ENCODE data around the gene RABL6.
"Not testable (repeated sequence)": the region's sequence is repeated elsewhere in the genome, so short reads cannot be mapped to it uniquely, and the experiment has no call there.

Gene RABL6

GRCh38 chr9:136882109-136882946 lies 74.6 kb downstream of the RABL6 start:
- peak; percentile 57 for DNase-seq (ENCODE audit: low read depth)

DNA sequence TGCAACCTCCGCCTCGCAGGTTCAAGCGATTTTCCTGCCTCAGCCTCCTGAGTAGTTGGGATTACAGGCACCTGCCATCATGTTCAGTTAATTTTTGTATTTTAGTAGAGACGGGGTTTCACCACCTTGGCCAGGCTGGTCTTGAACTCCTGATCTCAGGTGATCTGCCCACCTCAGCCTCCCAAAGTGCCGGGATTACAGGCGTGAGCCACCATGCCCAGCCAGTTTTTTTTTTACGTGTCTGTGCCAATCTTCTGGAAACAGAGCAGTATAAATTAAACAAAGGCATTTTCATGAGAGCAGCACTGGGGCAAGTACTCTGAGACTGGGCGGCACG lies 75.2 kb downstream of the RABL6 start:
- not testable (repeated sequence) for DNase-seq (ENCODE audit: low read depth)

DNA sequence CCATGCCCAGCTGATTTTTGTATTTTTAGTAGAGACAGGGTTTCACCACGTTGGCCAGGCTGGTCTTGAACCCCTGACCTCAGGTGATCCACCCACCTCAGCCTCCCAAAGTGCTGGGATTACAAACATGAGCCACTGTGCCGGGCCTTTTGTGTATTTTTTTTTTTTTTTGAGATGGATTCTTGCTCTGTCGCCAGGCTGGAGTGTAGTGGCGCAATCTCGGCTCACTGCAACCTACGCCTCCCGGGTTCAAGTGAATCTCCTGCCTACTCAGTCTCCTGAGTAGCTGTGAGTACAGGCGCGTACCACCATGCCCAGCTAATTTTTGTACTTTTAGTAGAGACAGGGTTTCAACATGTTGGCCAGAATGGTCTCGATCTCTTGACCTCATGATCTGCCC lies 75.9 kb downstream of the RABL6 start:
- DNase-seq (ENCODE audit: low read depth) = not testable (repeated sequence)

DNA sequence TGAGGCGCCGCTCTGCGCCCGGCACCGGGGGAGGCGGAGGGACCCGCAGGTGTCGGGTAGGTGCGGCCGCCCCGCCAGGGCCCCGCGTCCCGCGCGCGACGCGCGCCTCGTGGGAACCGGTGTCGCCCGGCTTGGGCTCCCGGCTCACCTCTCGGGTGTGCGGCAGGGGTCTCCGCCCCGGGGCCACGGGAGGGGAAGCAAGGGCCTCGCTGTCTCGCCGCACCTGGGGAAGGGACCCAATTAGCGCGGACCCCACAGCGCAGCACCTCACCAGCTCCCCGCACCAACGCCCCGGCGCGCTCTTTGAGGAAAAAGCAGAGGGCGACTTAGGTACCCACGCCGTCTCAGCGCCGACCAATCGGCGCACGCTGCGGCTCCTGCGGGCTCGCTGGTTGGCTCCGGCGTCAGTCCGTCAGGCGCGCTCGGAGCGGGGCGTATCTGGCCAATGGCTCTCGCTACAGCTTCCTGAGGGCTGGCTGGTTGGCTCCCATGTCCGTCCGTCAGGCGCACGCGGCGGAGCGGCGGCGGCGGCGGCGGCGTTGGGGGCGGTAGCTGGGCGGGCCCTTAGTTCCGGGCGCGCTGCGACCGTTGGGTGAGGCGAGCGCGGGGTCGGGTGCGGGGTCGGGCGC lies 78.3 kb downstream of the RABL6 start, which contains the start of gene TRAF2:
TSS of gene TRAF2 (plus strand) at position 567 of the 629 bp plus-strand sequence. CDS start 12,225 bp downstream, outside the sequence.
- DNase-seq (ENCODE audit: low read depth) = peak; percentile 91

GRCh38 chr9:136886610-136887597 lies 79.2 kb downstream of the RABL6 start:
- DNase-seq (ENCODE audit: low read depth) = no peak

DNA sequence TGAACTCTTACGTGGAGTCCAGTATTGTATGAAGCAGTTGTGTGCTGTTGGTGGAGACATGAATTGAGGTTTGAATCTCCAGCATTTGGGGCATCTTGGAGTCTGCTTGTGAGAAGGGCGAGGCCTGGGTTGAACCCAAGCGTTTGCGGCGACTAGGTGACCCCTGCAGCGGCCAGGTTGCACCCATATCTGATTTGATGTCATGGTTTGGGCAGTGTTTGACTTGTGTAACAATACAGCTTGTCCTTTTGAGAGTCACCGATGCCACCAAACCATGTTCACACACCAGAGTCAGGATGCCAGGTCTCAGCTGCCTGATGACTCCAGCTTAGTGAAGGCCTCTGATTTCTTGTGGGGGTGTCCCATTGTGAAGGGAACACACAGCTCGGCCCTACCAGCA lies 80.7 kb downstream of the RABL6 start:
- no peak for DNase-seq (ENCODE audit: low read depth)

GRCh38 chr9:136889858-136890257 lies 82.1 kb downstream of the RABL6 start:
- DNase-seq (ENCODE audit: low read depth) = no peak

GRCh38 chr9:136890661-136891060 lies 82.9 kb downstream of the RABL6 start:
- no peak for DNase-seq (ENCODE audit: low read depth)

All from stimulated activated CD8-positive, alpha-beta memory T cell treated with anti-CD3 and anti-CD28 coated beads, Interleukin-15, amount 100 ng/mL, for 24 hours (primary cell).